ENCODE data around the gene ZNF837. TPM values are rescaled to one million over a fixed set of nuclear protein-coding genes. Genes with fewer than 3 reads are reported as not detected.

ZNF837 gene
- total and polyA plus RNA-seq, 2 donors (not counting 1 experiment from before 2014, with no cell fraction given): 4.2 to 4.9 TPM

- 76% methylated on average over 2 of the region's 3 CpGs for WGBS (ENCODE audit: insufficient coverage)
- ChIA-PET CTCF (no interaction called here), POLR2A (interaction anchor here (0.8 kb wide), 1 partner anchor 648 kb away, joined by 6 read pairs; no protein-coding TSS in a partner anchor)
- Histone ChIP-seq H3K27ac (ENCODE audit: low read length in 2 of 2) (no peak overlapping the region), H2AFZ (ENCODE audit: insufficient read depth, low read depth, low read length, poor library complexity, severe bottlenecking) (no peak overlapping the region), H3K79me2 (ENCODE audit: control insufficient read depth, insufficient read depth, low read length) (peaks cover 31% of the 10 kb centered on the region), H3K9me3 (ENCODE audit: control extremely low read depth in 1 of 3, control insufficient read depth in 2 of 3, insufficient read depth in 1 of 3, low read length in 2 of 3) (peaks cover 0 to 12% (median 0%) of the 10 kb centered on the region in 3 donors), H3K27me3 (replicated peaks in 1 of 4; ENCODE audit: control extremely low read depth in 1 of 4, control insufficient read depth in 3 of 4, insufficient read depth in 4 of 4, low read length in 3 of 4) (peaks cover 0 to 27% (median 10%) of the 10 kb centered on the region in 4 experiments), H3K4me2 (replicated peaks; ENCODE audit: low read depth, low read length, poor library complexity, severe bottlenecking) (no peak overlapping the region), H3K4me1 (ENCODE audit: control insufficient read depth in 2 of 2, insufficient read depth in 2 of 2, low read length in 2 of 2) (peaks cover 4 to 6% of the 10 kb centered on the region in 2 donors), H3K4me3 (ENCODE audit: control extremely low read depth in 1 of 5, extremely low read depth in 1 of 5, insufficient read depth in 1 of 5, low read depth in 2 of 5, low read length in 4 of 5) (no peak overlapping the region), H4K20me1 (ENCODE audit: control insufficient read depth, insufficient read depth, low read length, poor library complexity, severe bottlenecking) (peaks cover 50% of the 10 kb centered on the region), H3K36me3 (replicated peaks in 1 of 2; ENCODE audit: control extremely low read depth in 1 of 2, control insufficient read depth in 1 of 2, extremely low read depth in 1 of 2, insufficient read depth in 2 of 2, low read length in 1 of 2) (peaks cover 0 to 37% of the 10 kb centered on the region in 2 experiments), H3K9ac (ENCODE audit: low read length) (no peak overlapping the region)
- DNase-seq: peak; percentile 19
- intact Hi-C loops (cut with micrococcal nuclease): no loop called here
- H3K27me3 Mint-ChIP-seq: no peaks in the 10 kb centered on the region
- H3K4me1 Mint-ChIP-seq: peaks cover 7% of the 10 kb centered on the region
- H3K4me3 Mint-ChIP-seq: no peak overlapping the region
- H3K9me3 Mint-ChIP-seq (ENCODE audit: insufficient read depth): no peaks in the 10 kb centered on the region
- no peak overlapping the region for H3K27ac Mint-ChIP-seq
- TF ChIP-seq EZH2 (IDR thresholded peaks at IDR 0.05; ENCODE audit: borderline replicate concordance, insufficient read depth, low read depth, low read length, poor library complexity, severe bottlenecking) (no peak), CTCF (IDR thresholded peaks at IDR 0.05) (no peak)
- ATAC-seq (ENCODE audit: low read depth): no peak
Measured at GRCh38 chr19:58394821-58395219, 14.0 kb upstream of the ZNF837 start.

- Histone ChIP-seq H3K27me3 (replicated peaks in 1 of 4; ENCODE audit: control extremely low read depth in 1 of 4, control insufficient read depth in 3 of 4, insufficient read depth in 4 of 4, low read length in 3 of 4) (peaks cover 0 to 27% (median 10%) of the 10 kb centered on the region in 4 experiments), H3K4me1 (ENCODE audit: control insufficient read depth in 2 of 2, insufficient read depth in 2 of 2, low read length in 2 of 2) (peaks cover 4 to 6% of the 10 kb centered on the region in 2 donors), H3K4me2 (replicated peaks; ENCODE audit: low read depth, low read length, poor library complexity, severe bottlenecking) (no peak overlapping the region), H2AFZ (ENCODE audit: insufficient read depth, low read depth, low read length, poor library complexity, severe bottlenecking) (no peak overlapping the region), H3K36me3 (replicated peaks in 1 of 2; ENCODE audit: control extremely low read depth in 1 of 2, control insufficient read depth in 1 of 2, extremely low read depth in 1 of 2, insufficient read depth in 2 of 2, low read length in 1 of 2) (peaks cover 3 to 44% of the 10 kb centered on the region in 2 experiments), H3K79me2 (ENCODE audit: control insufficient read depth, insufficient read depth, low read length) (peaks cover 39% of the 10 kb centered on the region), H3K9me3 (ENCODE audit: control extremely low read depth in 1 of 3, control insufficient read depth in 2 of 3, insufficient read depth in 1 of 3, low read length in 2 of 3) (peaks cover 0 to 12% (median 0%) of the 10 kb centered on the region in 3 donors), H3K27ac (ENCODE audit: low read length in 2 of 2) (no peak overlapping the region), H4K20me1 (ENCODE audit: control insufficient read depth, insufficient read depth, low read length, poor library complexity, severe bottlenecking) (peaks cover 52% of the 10 kb centered on the region), H3K9ac (ENCODE audit: low read length) (no peak overlapping the region), H3K4me3 (ENCODE audit: control extremely low read depth in 1 of 5, extremely low read depth in 1 of 5, insufficient read depth in 1 of 5, low read depth in 2 of 5, low read length in 4 of 5) (no peak overlapping the region)
- Mint-ChIP-seq H3K4me3 (no peak overlapping the region), H3K4me1 (peaks cover 13% of the 10 kb centered on the region), H3K27me3 (no peaks in the 10 kb centered on the region), H3K9me3 (ENCODE audit: insufficient read depth) (no peaks in the 10 kb centered on the region), H3K27ac (no peak overlapping the region)
- intact Hi-C loops (cut with micrococcal nuclease): no loop called here
- WGBS (ENCODE audit: insufficient coverage): 100% methylated on average over 3 of the region's 4 CpGs
- no peak for TF ChIP-seq CTCF (IDR thresholded peaks at IDR 0.05)
- no peak for TF ChIP-seq EZH2 (IDR thresholded peaks at IDR 0.05; ENCODE audit: borderline replicate concordance, insufficient read depth, low read depth, low read length, poor library complexity, severe bottlenecking)
- POLR2A ChIA-PET: no interaction called here
- ATAC-seq (ENCODE audit: low read depth): no peak
- no peak for DNase-seq
- CTCF ChIA-PET: no interaction called here
Measured at GRCh38 chr19:58393725-58394033, 12.8 kb upstream of the ZNF837 start.
